Stimulated activated CD8-positive, alpha-beta memory T cell treated with anti-CD3 and anti-CD28 coated beads, Interleukin-7, amount 100 ng/mL, for 4 hours (primary cell): ENCODE results near the gene PARP3.

Experiments used
- DNase-seq, 2 donors: peaks; one replicate each; pipeline ENCODE4 v3.0.0-alpha.2; 2020; ENCODE audit warnings: low read depth in 2 of 2

Gene PARP3

GRCh38 chr3:51948016-51948580 lies 5.9 kb downstream of the PARP3 start:
- no peak for DNase-seq

GRCh38 chr3:51949121-51949520 lies 7.0 kb downstream of the PARP3 start:
- no peak for DNase-seq

- DNase-seq: no peak
These were observed 8.7 kb downstream of the PARP3 start for GRCh38 chr3:51950899-51951298.

- DNase-seq: no peak
These were observed 11.3 kb downstream of the PARP3 start for GRCh38 chr3:51953445-51953844.

- no peak for DNase-seq
These were observed 11.9 kb downstream of the PARP3 start for GRCh38 chr3:51954105-51954504.

GRCh38 chr3:51954713-51955112 lies 12.6 kb downstream of the PARP3 start:
- no peak for DNase-seq

GRCh38 chr3:51955175-51955892 lies 13.2 kb downstream of the PARP3 start, which contains the start of gene GPR62:
TSS of gene GPR62 (plus strand) at chr3:51955381. CDS start at chr3:51955653, 272 bp downstream.
- DNase-seq: no peak

- no peak for DNase-seq
These were observed 14.0 kb downstream of the PARP3 start for GRCh38 chr3:51955893-51956770.

GRCh38 chr3:51957520-51958205 lies 15.5 kb downstream of the PARP3 start:
- no peak for DNase-seq

- no peak for DNase-seq
These were observed 16.7 kb downstream of the PARP3 start for GRCh38 chr3:51958603-51959521.

GRCh38 chr3:51959651-51960050 lies 17.5 kb downstream of the PARP3 start:
- no peak for DNase-seq

- DNase-seq: no peak
These were observed 18.2 kb downstream of the PARP3 start for GRCh38 chr3:51960386-51960785.

- no peak for DNase-seq
These were observed 18.8 kb downstream of the PARP3 start for GRCh38 chr3:51961011-51961410.

- no peak for DNase-seq
These were observed 19.7 kb downstream of the PARP3 start for GRCh38 chr3:51961602-51962569.

- DNase-seq: no peak
These were observed 20.8 kb downstream of the PARP3 start for GRCh38 chr3:51962854-51963530.

GRCh38 chr3:51963951-51964451 lies 21.8 kb downstream of the PARP3 start:
- no peak for DNase-seq

- no peak for DNase-seq
These were observed 22.4 kb downstream of the PARP3 start for GRCh38 chr3:51964521-51964920.

GRCh38 chr3:51966016-51966415 lies 23.9 kb downstream of the PARP3 start:
- DNase-seq: no peak

- DNase-seq: no peak
These were observed 24.3 kb downstream of the PARP3 start for GRCh38 chr3:51966486-51966885.
